K562 (cell line): ENCODE data around the gene MYO1D. TPM values are rescaled to one million over a fixed set of nuclear protein-coding genes. Genes with fewer than 3 reads are reported as not detected.
A peak's percentile ranks its signal among the peaks of the same experiment; 100 is the strongest.

Experiments
- ARNT ChIP-seq, 2 experiments: fragments of 450-650 bp; IDR thresholded peaks; 2 replicates each; pipeline ENCODE4 v1.6.1; 2016; ENCODE audit warnings: mild to moderate bottlenecking in 1 of 2
- CBFA2T3 ChIP-seq: fragments of 450-650 bp; IDR thresholded peaks from 2 replicates; pipeline ENCODE4 v1.6.1; 2017
- EHMT2 ChIP-seq: fragments of 450-650 bp; IDR thresholded peaks from 2 replicates; pipeline ENCODE4 v1.6.1; 2018; ENCODE audit warnings: antibody characterized with exemption
- FOSL1 ChIP-seq: fragments of 200-800 bp; sonication (Bioruptor generic); conservative IDR thresholded peaks from 2 replicates; pipeline ENCODE4 v1.6.1; 2016; ENCODE audit warnings: missing genetic modification characterization, missing compliant biosample characterization
- FOXK2 ChIP-seq, 2 experiments: fragments of 450-650 bp; IDR thresholded peaks in 1 of 2; conservative IDR thresholded peaks in 1 of 2; 2 replicates each; pipeline ENCODE4 v1.6.1; 2016; ENCODE audit warnings: low read depth in 2 of 2, mild to moderate bottlenecking in 1 of 2
- HMGXB4 ChIP-seq: sonication (generic); formaldehyde crosslinking; IDR thresholded peaks from 2 replicates; pipeline ENCODE4 v1.8.1; 2023; ENCODE audit warnings: mild to moderate bottlenecking, missing genetic modification reagents
- KAT7 ChIP-seq: sonication (generic); formaldehyde crosslinking; IDR thresholded peaks from 2 replicates; pipeline ENCODE4 v1.8.0; 2022; ENCODE audit warnings: missing genetic modification reagents, mild to moderate bottlenecking, borderline replicate concordance
- KAT8 ChIP-seq: fragments of 450-650 bp; IDR thresholded peaks from 2 replicates; pipeline ENCODE4 v1.6.1; 2016; ENCODE audit warnings: low read depth, mild to moderate bottlenecking
- KLF10 ChIP-seq: fragments of 250-450 bp; sonication (Bioruptor Pico); IDR thresholded peaks from 2 replicates; pipeline ENCODE4 v1.6.1; 2021; ENCODE audit warnings: matching md5 sums
- L3MBTL2 ChIP-seq: fragments of 450-650 bp; IDR thresholded peaks from 2 replicates; pipeline ENCODE4 v1.6.1; 2016; ENCODE audit warnings: mild to moderate bottlenecking, moderate library complexity
- MTA1 ChIP-seq: fragments of 450-650 bp; IDR thresholded peaks from 2 replicates; pipeline ENCODE4 v1.6.1; 2017; ENCODE audit warnings: borderline replicate concordance
- MYC ChIP-seq, 2 experiments: fragments of 250-450 bp in 1 of 2; sonication (Bioruptor Pico) in 1 of 2; IDR thresholded peaks; 2 replicates each; pipeline versions ENCODE4 v1.5.1 to v1.6.1; 2012 to 2021; ENCODE audit warnings: low read depth in 2 of 2, borderline replicate concordance in 1 of 2, improper control_type of control experiment in 1 of 2, low read length in 1 of 2, mild to moderate bottlenecking in 1 of 2, moderate library complexity in 1 of 2
- NR4A1 ChIP-seq, 2 experiments: fragments of 250-450 bp in 1 of 2; fragments of 450-650 bp in 1 of 2; sonication (Bioruptor Pico) in 1 of 2; IDR thresholded peaks; 2 replicates each; pipeline versions ENCODE4 v1.4.0 to v1.6.1; 2016 to 2020; ENCODE audit warnings: mild to moderate bottlenecking in 2 of 2, missing compliant biosample characterization in 1 of 2, missing genetic modification characterization in 1 of 2, moderate library complexity in 1 of 2
- PHF21A ChIP-seq: fragments of 450-650 bp; IDR thresholded peaks from 2 replicates; pipeline ENCODE4 v1.6.1; 2017; ENCODE audit warnings: low read depth, borderline replicate concordance
- POLR2AphosphoS5 ChIP-seq: IDR thresholded peaks from 2 replicates; pipeline ENCODE4 v1.6.1; 2011; ENCODE audit warnings: mild to moderate bottlenecking, low read depth, low read length, moderate library complexity; ENCODE audit not compliant: control insufficient read depth, insufficient read depth
- POLR2H ChIP-seq: IDR thresholded peaks from 2 replicates; pipeline ENCODE4 v1.6.1; 2016; ENCODE audit warnings: missing genetic modification characterization, low read depth, mild to moderate bottlenecking, control low read depth, missing compliant biosample characterization, moderate library complexity
- RNF2 ChIP-seq: sonication (generic); IDR thresholded peaks from 2 replicates; pipeline ENCODE4 v1.6.1; 2016
- SPI1 ChIP-seq: IDR thresholded peaks from 2 replicates; pipeline ENCODE4 v1.6.1; 2011; ENCODE audit warnings: low read depth, low read length, control low read depth, borderline replicate concordance
- ZNF384 ChIP-seq: IDR thresholded peaks from 2 replicates; pipeline ENCODE4 v1.6.1; 2012; ENCODE audit warnings: low read depth, low read length, improper control_type of control experiment
- ZNF696 ChIP-seq: fragments of 250-450 bp; sonication (Bioruptor Pico); conservative IDR thresholded peaks from 2 replicates; pipeline ENCODE4 v1.4.0; 2020; ENCODE audit warnings: mild to moderate bottlenecking, moderate library complexity
- polyA plus RNA-seq, 8 experiments: library from polyadenylated mRNA; depleted of rRNA in 4 of 8; stranded (reverse) in 5 of 8; unstranded in 3 of 8; fragments of >200 nt; fragmentation: Nextera tagmentation in 2 of 8; fragmentation: Illumina TruSeq in 1 of 8; extraction: Ambion mirVana in 2 of 8; extraction: Trizol in 1 of 8; gene quantifications; 2 replicates each; pipeline versions ENCODE4 v1.2.1 to v1.2.3, GENCODE V29; 2011 to 2014; ENCODE audit warnings: inconsistent platforms in 1 of 8, missing spikeins in 1 of 8
- total RNA-seq, 7 experiments: library from RNA; depleted of rRNA in 6 of 7; stranded (reverse); fragments of >200 nt in 6 of 7; fragmentation: Illumina TruSeq in 2 of 7; extraction: Trizol in 2 of 7; gene quantifications; 2 replicates each; pipeline versions ENCODE4 v1.2.1 to v1.2.3, GENCODE V29; 2011 to 2021; ENCODE audit warnings: low replicate concordance in 1 of 7
- TF ChIP-seq, protein P1 (sequence below): sonication (generic); formaldehyde crosslinking; IDR thresholded peaks from 2 replicates; pipeline ENCODE4 v1.8.0; 2022; ENCODE audit warnings: missing genetic modification reagents, mild to moderate bottlenecking, borderline replicate concordance
- TF ChIP-seq, protein P2 (sequence below): fragments of 450-650 bp; IDR thresholded peaks from 2 replicates; pipeline ENCODE4 v1.6.1; 2017; ENCODE audit warnings: antibody characterized with exemption
- TF ChIP-seq, protein P3 (sequence below): fragments of 450-650 bp; IDR thresholded peaks from 2 replicates; pipeline ENCODE4 v1.6.1; 2016

MYO1D gene
- total and polyA plus RNA-seq, 9 of the 15 experiments (the other 6 are each of a cell fraction or from before 2014, with no cell fraction given): 2.1 to 71.2 (median 45.4) TPM

DNA sequence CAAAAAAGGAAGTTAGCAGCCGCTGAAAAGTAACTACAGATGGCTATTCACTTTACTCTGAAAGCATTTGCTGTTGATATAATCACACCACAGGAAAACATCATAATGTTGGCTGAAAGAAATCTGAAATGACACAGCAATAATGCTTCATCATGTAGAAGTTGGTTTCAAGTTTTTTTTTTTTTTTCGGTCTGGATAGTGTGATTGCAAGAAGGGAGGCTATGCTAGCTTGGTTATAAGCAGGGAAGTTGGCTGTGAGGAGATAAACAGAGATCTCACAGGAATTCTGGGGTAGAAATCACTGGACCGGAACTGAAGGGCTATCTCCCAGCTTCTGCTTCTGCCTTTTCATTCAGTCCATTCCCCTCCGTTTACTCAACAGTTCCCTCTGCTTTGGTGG is 57.9 kb downstream of the MYO1D start (continued):
- TF ChIP-seq FOSL1 (tag): peak; percentile 51
- TF ChIP-seq CBFA2T3: peak; percentile 96
- TF ChIP-seq, protein P1, sequence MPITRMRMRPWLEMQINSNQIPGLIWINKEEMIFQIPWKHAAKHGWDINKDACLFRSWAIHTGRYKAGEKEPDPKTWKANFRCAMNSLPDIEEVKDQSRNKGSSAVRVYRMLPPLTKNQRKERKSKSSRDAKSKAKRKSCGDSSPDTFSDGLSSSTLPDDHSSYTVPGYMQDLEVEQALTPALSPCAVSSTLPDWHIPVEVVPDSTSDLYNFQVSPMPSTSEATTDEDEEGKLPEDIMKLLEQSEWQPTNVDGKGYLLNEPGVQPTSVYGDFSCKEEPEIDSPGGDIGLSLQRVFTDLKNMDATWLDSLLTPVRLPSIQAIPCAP (CRISPR knock-in tag): no peak
- no peak for TF ChIP-seq NR4A1 (CRISPR knock-in tag; IDR thresholded peaks at IDR 0.05)
- TF ChIP-seq NR4A1 (tag; IDR thresholded peaks at IDR 0.05): peak; percentile 42; the same call in 1 of the 2 replicates
- peak; percentile 82; the same call in 1 of the 2 replicates for TF ChIP-seq MTA1
- TF ChIP-seq, protein P2, sequence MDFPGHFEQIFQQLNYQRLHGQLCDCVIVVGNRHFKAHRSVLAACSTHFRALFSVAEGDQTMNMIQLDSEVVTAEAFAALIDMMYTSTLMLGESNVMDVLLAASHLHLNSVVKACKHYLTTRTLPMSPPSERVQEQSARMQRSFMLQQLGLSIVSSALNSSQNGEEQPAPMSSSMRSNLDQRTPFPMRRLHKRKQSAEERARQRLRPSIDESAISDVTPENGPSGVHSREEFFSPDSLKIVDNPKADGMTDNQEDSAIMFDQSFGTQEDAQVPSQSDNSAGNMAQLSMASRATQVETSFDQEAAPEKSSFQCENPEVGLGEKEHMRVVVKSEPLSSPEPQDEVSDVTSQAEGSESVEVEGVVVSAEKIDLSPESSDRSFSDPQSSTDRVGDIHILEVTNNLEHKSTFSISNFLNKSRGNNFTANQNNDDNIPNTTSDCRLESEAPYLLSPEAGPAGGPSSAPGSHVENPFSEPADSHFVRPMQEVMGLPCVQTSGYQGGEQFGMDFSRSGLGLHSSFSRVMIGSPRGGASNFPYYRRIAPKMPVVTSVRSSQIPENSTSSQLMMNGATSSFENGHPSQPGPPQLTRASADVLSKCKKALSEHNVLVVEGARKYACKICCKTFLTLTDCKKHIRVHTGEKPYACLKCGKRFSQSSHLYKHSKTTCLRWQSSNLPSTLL: no peak
- TF ChIP-seq FOXK2 (conservative IDR thresholded peaks at IDR 0.05 in 1 of 2, IDR thresholded peaks at IDR 0.05 in 1 of 2; ENCODE audit: low read depth in 2 of 2): peak; percentile 80 to 95
- TF ChIP-seq, protein P3, sequence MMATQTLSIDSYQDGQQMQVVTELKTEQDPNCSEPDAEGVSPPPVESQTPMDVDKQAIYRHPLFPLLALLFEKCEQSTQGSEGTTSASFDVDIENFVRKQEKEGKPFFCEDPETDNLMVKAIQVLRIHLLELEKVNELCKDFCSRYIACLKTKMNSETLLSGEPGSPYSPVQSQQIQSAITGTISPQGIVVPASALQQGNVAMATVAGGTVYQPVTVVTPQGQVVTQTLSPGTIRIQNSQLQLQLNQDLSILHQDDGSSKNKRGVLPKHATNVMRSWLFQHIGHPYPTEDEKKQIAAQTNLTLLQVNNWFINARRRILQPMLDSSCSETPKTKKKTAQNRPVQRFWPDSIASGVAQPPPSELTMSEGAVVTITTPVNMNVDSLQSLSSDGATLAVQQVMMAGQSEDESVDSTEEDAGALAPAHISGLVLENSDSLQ: peak; percentile 33
- peak; percentile 27; the same call in 1 of the 2 replicates for TF ChIP-seq SPI1
- TF ChIP-seq ZNF384: peak; percentile 99
- TF ChIP-seq L3MBTL2: 0 out of 2 replicates have a peak, but pooled peaks have one; percentile 34
- no peak for TF ChIP-seq HMGXB4
- TF ChIP-seq PHF21A: peak; percentile 61; the same call in 1 of the 2 replicates
- TF ChIP-seq POLR2H (tag): 0 out of 2 replicates have a peak, but pooled peaks have one; percentile 43
- TF ChIP-seq KAT7 (CRISPR knock-in tag): no peak
- no peak for TF ChIP-seq ZNF696
- no peak for TF ChIP-seq KAT8
- peak; percentile 75 for TF ChIP-seq EHMT2
- peak; percentile 37; the same call in 1 of the 2 replicates for TF ChIP-seq RNF2
- TF ChIP-seq ARNT (IDR thresholded peaks at IDR 0.05): peak; percentile 72 to 79; a peak in 3 of 4 replicates
- peak; percentile 25; the same call in 1 of the 2 replicates for TF ChIP-seq MYC (IDR thresholded peaks at IDR 0.05; ENCODE audit: low read depth, low read length)
- no peak for TF ChIP-seq MYC (CRISPR knock-in tag; IDR thresholded peaks at IDR 0.05; ENCODE audit: borderline replicate concordance, low read depth)
- no peak for TF ChIP-seq KLF10 (CRISPR knock-in tag)
- TF ChIP-seq POLR2AphosphoS5: peak; percentile 64
